ENCODE data around the gene YTHDC1. TPM values are rescaled to one million over a fixed set of nuclear protein-coding genes. Genes with fewer than 3 reads are reported as not detected.

The YTHDC1 gene
- total RNA-seq (2022; extraction: Qiagen RNA extraction), result 30.6 to 39.3 TPM (median 32.7 TPM) in 5 replicates

DNA sequence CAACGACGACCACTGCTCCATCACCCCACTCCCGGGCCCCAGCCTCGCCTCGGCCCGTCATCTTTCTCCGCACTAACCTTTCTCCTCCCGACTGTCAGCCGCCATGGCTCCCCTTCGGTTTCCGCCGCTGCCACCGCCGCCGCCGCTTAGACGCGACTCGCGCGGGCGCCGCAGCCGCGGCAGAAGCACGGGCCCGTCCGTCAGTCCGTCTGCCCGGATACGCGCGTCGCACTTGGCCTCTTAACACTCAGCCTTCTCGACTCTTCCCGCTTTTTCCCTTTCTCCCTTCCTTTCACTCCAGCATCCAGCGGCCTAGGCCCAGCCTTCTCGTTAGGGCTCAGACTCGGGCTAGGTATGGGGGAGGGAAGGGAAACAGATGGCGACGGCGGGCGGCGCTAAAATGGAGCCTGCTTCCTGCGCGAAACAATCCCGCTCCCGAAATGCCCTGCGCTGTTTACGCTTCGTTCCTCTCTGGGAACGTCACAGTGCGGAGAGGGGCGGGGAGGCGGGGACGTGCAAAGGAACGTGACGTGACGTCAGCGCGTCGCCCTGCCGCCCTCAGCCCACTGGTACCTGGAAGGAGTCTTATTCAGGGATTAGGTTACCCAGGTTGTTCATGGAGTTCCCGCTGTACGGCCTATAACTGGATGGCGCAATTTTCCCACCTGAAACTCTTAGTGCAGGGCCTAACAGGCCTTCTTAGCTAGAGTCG is at the start of gene YTHDC1:
YTHDC1 (minus strand) TSS at position 442 of the 712 bp plus-strand sequence; CDS start at position 105, 337 bp downstream.

Other genes starting within 250 kb of the YTHDC1 start
- gene TMPRSS11F, start 220.2 kb downstream of the YTHDC1 start, total RNA-seq (2022; extraction: Qiagen RNA extraction), result not detected in 5 replicates
- not detected in 5 replicates for gene TMPRSS11B, start 104.4 kb downstream of the YTHDC1 start, total RNA-seq (2022; extraction: Qiagen RNA extraction)
- 0.08 to 0.27 TPM in 2 of 5 replicates, not detected in the others for gene TMPRSS11E, start 97.4 kb upstream of the YTHDC1 start, total RNA-seq (2022; extraction: Qiagen RNA extraction)
- not detected in 5 replicates for gene UGT2B17, start 226.2 kb upstream of the YTHDC1 start, total RNA-seq (2022; extraction: Qiagen RNA extraction)